Measurements from ENCODE around the gene SRXN1.

DNA sequence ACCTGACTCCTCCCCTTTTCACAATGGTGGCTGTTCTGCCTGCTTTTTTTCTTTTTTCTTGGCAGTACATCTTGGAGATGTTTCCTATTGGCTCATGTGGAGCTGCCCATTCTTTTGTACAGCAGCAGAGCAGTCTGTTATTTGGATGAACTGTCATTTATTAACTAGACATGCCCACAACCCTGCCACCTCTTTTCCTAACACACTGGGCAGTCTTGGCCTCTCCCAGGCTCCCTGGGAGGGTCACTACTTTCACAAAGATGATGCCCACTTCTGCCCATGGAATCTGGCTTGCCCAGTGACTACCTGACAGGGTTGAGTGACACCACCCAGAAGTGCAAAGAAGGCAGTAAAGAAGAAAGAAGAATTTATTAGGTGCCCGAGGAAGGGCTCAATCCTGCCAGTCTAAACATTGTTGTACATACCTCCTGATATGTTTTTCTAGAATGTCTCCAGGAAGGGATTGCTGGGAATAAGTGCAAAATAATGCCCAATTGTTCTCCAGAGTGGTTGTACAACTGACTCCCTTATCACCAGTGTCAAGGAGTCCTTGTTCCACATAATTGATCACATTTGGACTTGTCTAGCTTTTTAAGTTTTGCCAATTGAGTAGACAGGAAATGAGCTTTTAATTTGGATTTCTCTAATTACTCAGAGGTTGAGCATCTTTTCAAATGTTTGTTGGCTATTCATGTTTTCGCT, 42.3 kb upstream of the SRXN1 start:
- TF ChIP-seq, protein P1, sequence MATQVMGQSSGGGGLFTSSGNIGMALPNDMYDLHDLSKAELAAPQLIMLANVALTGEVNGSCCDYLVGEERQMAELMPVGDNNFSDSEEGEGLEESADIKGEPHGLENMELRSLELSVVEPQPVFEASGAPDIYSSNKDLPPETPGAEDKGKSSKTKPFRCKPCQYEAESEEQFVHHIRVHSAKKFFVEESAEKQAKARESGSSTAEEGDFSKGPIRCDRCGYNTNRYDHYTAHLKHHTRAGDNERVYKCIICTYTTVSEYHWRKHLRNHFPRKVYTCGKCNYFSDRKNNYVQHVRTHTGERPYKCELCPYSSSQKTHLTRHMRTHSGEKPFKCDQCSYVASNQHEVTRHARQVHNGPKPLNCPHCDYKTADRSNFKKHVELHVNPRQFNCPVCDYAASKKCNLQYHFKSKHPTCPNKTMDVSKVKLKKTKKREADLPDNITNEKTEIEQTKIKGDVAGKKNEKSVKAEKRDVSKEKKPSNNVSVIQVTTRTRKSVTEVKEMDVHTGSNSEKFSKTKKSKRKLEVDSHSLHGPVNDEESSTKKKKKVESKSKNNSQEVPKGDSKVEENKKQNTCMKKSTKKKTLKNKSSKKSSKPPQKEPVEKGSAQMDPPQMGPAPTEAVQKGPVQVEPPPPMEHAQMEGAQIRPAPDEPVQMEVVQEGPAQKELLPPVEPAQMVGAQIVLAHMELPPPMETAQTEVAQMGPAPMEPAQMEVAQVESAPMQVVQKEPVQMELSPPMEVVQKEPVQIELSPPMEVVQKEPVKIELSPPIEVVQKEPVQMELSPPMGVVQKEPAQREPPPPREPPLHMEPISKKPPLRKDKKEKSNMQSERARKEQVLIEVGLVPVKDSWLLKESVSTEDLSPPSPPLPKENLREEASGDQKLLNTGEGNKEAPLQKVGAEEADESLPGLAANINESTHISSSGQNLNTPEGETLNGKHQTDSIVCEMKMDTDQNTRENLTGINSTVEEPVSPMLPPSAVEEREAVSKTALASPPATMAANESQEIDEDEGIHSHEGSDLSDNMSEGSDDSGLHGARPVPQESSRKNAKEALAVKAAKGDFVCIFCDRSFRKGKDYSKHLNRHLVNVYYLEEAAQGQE (IDR thresholded peaks at IDR 0.05; ENCODE audit: borderline replicate concordance): no peak
- TF ChIP-seq, protein P2, sequence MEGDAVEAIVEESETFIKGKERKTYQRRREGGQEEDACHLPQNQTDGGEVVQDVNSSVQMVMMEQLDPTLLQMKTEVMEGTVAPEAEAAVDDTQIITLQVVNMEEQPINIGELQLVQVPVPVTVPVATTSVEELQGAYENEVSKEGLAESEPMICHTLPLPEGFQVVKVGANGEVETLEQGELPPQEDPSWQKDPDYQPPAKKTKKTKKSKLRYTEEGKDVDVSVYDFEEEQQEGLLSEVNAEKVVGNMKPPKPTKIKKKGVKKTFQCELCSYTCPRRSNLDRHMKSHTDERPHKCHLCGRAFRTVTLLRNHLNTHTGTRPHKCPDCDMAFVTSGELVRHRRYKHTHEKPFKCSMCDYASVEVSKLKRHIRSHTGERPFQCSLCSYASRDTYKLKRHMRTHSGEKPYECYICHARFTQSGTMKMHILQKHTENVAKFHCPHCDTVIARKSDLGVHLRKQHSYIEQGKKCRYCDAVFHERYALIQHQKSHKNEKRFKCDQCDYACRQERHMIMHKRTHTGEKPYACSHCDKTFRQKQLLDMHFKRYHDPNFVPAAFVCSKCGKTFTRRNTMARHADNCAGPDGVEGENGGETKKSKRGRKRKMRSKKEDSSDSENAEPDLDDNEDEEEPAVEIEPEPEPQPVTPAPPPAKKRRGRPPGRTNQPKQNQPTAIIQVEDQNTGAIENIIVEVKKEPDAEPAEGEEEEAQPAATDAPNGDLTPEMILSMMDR (IDR thresholded peaks at IDR 0.05; ENCODE audit: poor library complexity, severe bottlenecking): no peak
- TF ChIP-seq EZH2 (IDR thresholded peaks at IDR 0.05; ENCODE audit: borderline replicate concordance, insufficient read depth, low read length, poor library complexity, severe bottlenecking): no peak
- no peak for TF ChIP-seq POLR2AphosphoS5 (IDR thresholded peaks at IDR 0.05)
- TF ChIP-seq TAF1 (IDR thresholded peaks at IDR 0.05; ENCODE audit: low read depth): no peak
- no peak for TF ChIP-seq SMC3 (conservative IDR thresholded peaks at IDR 0.05; ENCODE audit: poor library complexity)
- TF ChIP-seq EP300 (conservative IDR thresholded peaks at IDR 0.05; ENCODE audit: poor library complexity, severe bottlenecking): no peak
- no peak for TF ChIP-seq RAD21 (conservative IDR thresholded peaks at IDR 0.05)
